ENCODE results near the gene LYSMD4. TPM values are rescaled to one million over a fixed set of nuclear protein-coding genes. Genes with fewer than 3 reads are reported as not detected.

Gene LYSMD4
- total and polyA plus RNA-seq, 10 of the 15 experiments (the other 5 are each of a cell fraction or from before 2014, with no cell fraction given) = 1.8 to 5.8 (median 3.9) TPM

DNA sequence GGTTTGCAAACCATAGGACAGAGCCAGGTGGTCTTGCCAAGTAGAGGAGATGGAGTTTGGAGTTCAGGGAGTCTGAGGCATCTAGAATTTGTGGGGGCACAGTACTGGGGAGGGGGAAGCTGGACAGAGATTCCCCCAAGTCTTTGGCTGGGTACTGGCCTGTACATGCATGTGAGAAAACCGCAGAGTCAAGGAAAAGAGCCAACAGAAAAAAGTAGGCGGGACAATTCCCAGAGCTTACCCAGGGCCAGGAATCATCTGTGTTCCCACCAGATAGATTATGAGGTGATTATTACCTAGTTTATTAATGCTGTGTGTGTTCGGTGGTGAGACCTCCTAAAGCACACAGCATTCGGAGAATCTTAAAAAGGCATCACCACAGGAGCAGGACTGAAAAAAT lies 11.3 kb downstream of the LYSMD4 start (continued):
- TF ChIP-seq, protein P1, sequence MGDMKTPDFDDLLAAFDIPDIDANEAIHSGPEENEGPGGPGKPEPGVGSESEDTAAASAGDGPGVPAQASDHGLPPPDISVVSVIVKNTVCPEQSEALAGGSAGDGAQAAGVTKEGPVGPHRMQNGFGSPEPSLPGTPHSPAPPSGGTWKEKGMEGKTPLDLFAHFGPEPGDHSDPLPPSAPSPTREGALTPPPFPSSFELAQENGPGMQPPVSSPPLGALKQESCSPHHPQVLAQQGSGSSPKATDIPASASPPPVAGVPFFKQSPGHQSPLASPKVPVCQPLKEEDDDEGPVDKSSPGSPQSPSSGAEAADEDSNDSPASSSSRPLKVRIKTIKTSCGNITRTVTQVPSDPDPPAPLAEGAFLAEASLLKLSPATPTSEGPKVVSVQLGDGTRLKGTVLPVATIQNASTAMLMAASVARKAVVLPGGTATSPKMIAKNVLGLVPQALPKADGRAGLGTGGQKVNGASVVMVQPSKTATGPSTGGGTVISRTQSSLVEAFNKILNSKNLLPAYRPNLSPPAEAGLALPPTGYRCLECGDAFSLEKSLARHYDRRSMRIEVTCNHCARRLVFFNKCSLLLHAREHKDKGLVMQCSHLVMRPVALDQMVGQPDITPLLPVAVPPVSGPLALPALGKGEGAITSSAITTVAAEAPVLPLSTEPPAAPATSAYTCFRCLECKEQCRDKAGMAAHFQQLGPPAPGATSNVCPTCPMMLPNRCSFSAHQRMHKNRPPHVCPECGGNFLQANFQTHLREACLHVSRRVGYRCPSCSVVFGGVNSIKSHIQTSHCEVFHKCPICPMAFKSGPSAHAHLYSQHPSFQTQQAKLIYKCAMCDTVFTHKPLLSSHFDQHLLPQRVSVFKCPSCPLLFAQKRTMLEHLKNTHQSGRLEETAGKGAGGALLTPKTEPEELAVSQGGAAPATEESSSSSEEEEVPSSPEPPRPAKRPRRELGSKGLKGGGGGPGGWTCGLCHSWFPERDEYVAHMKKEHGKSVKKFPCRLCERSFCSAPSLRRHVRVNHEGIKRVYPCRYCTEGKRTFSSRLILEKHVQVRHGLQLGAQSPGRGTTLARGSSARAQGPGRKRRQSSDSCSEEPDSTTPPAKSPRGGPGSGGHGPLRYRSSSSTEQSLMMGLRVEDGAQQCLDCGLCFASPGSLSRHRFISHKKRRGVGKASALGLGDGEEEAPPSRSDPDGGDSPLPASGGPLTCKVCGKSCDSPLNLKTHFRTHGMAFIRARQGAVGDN (IDR thresholded peaks at IDR 0.05) = no peak
- TF ChIP-seq HCFC1 (IDR thresholded peaks at IDR 0.05; ENCODE audit: low read length) (no peak), CHD4 (IDR thresholded peaks at IDR 0.05) (no peak)
- TF ChIP-seq, protein P2, sequence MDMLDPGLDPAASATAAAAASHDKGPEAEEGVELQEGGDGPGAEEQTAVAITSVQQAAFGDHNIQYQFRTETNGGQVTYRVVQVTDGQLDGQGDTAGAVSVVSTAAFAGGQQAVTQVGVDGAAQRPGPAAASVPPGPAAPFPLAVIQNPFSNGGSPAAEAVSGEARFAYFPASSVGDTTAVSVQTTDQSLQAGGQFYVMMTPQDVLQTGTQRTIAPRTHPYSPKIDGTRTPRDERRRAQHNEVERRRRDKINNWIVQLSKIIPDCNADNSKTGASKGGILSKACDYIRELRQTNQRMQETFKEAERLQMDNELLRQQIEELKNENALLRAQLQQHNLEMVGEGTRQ (IDR thresholded peaks at IDR 0.05; ENCODE audit: borderline replicate concordance, low read depth, low read length) = no peak
- TF ChIP-seq, protein P3, sequence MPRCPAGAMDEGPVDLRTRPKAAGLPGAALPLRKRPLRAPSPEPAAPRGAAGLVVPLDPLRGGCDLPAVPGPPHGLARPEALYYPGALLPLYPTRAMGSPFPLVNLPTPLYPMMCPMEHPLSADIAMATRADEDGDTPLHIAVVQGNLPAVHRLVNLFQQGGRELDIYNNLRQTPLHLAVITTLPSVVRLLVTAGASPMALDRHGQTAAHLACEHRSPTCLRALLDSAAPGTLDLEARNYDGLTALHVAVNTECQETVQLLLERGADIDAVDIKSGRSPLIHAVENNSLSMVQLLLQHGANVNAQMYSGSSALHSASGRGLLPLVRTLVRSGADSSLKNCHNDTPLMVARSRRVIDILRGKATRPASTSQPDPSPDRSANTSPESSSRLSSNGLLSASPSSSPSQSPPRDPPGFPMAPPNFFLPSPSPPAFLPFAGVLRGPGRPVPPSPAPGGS (IDR thresholded peaks at IDR 0.05; ENCODE audit: borderline replicate concordance, insufficient read depth, low read depth, low read length, poor library complexity, severe bottlenecking) = no peak
